IMR-90 (cell line): ENCODE measurements around the gene HDAC8.

Experiments used
- CEBPB ChIP-seq: IDR thresholded peaks from 2 replicates; pipeline ENCODE4 v1.6.1; 2012; ENCODE audit warnings: low read depth, low read length, improper control_type of control experiment
- MAFK ChIP-seq: IDR thresholded peaks from 2 replicates; pipeline ENCODE4 v1.6.1; 2012; ENCODE audit warnings: low read depth, low read length, improper control_type of control experiment
- MAZ ChIP-seq: IDR thresholded peaks from 2 replicates; pipeline ENCODE4 v1.6.1; 2012; ENCODE audit warnings: low read depth, mild to moderate bottlenecking, low read length, improper control_type of control experiment, moderate library complexity, borderline replicate concordance
- POLR2A ChIP-seq: IDR thresholded peaks from 2 replicates; pipeline ENCODE4 v1.6.1; 2012; ENCODE audit warnings: mild to moderate bottlenecking, low read depth, low read length
- RAD21 ChIP-seq: IDR thresholded peaks from 2 replicates; pipeline ENCODE4 v1.6.1; 2012; ENCODE audit warnings: low read length, improper control_type of control experiment
- RCOR1 ChIP-seq: IDR thresholded peaks from 2 replicates; pipeline ENCODE4 v1.6.1; 2012; ENCODE audit warnings: mild to moderate bottlenecking, low read length, improper control_type of control experiment; ENCODE audit not compliant: insufficient replicate concordance
- SMC3 ChIP-seq: fragments of 150-350 bp; IDR thresholded peaks from 2 replicates; pipeline ENCODE4 v1.6.1; 2016; ENCODE audit warnings: low read depth, mild to moderate bottlenecking, antibody characterized with exemption, low read length, moderate library complexity
- TF ChIP-seq, protein P1 (sequence below): conservative IDR thresholded peaks from 2 replicates; pipeline ENCODE4 v1.5.1; 2012; ENCODE audit warnings: mild to moderate bottlenecking, low read depth, low read length, improper control_type of control experiment

DNA sequence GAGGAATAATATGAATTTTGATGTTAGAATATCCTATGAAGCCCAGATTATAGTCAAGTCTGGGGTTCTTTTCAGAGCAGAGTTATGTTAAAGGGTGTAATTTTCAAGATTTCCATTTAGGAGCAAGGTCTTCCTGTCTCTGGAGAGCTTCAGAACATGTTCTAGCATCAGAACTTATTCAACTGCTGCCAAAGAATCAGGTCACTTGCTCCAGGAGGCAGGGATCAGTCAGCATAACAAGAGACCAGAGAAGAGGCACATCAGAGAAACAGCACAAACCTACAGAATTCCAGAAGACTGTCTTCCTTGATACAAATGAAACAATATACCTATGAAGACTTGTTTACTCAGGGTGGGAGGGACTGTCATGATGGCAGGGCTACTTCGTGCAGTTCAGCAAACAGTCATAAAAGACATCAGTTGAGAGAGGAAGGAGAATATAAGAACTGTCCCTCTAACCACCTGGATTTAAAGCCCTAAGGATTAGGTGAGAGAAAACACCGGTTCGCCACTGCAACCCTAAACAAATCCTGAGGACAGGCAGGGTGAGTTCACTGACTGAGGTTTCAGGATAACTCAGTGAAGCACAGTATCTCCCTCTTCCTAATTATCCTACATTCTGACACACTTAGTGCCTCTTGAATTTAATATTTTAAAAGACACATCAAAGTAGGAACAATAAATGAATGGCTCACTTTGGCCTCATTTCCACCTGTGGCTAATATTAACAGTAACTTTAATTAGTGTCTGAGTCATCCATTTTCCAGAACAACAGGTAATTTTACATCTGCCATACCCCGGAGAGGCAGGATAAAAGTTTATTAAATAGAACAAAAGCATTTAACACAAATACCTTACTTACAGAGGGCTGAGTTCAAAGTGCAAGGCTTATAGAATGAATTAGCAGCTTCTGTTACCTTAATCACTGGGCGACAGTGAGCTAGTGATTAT, 93.0 kb downstream of the HDAC8 start:
- TF ChIP-seq POLR2A (no peak), MAFK (no peak), MAZ (no peak), RCOR1 (no peak), RAD21 (no peak), CEBPB (no peak), SMC3 (no peak)
- TF ChIP-seq, protein P1, sequence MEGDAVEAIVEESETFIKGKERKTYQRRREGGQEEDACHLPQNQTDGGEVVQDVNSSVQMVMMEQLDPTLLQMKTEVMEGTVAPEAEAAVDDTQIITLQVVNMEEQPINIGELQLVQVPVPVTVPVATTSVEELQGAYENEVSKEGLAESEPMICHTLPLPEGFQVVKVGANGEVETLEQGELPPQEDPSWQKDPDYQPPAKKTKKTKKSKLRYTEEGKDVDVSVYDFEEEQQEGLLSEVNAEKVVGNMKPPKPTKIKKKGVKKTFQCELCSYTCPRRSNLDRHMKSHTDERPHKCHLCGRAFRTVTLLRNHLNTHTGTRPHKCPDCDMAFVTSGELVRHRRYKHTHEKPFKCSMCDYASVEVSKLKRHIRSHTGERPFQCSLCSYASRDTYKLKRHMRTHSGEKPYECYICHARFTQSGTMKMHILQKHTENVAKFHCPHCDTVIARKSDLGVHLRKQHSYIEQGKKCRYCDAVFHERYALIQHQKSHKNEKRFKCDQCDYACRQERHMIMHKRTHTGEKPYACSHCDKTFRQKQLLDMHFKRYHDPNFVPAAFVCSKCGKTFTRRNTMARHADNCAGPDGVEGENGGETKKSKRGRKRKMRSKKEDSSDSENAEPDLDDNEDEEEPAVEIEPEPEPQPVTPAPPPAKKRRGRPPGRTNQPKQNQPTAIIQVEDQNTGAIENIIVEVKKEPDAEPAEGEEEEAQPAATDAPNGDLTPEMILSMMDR = no peak
